HG02588 (cell line): ENCODE results near the gene PNKD.
A peak's percentile ranks its signal among the peaks of the same experiment; 100 is the strongest.

Experiments used
- ATAC-seq: cut with Tn5 transposase; IDR thresholded peaks from one replicate; pipeline ENCODE4 v1.9.1; 2021; ENCODE audit warnings: mild to moderate bottlenecking, moderate library complexity; ENCODE audit not compliant: unreplicated experiment

Gene PNKD

DNA sequence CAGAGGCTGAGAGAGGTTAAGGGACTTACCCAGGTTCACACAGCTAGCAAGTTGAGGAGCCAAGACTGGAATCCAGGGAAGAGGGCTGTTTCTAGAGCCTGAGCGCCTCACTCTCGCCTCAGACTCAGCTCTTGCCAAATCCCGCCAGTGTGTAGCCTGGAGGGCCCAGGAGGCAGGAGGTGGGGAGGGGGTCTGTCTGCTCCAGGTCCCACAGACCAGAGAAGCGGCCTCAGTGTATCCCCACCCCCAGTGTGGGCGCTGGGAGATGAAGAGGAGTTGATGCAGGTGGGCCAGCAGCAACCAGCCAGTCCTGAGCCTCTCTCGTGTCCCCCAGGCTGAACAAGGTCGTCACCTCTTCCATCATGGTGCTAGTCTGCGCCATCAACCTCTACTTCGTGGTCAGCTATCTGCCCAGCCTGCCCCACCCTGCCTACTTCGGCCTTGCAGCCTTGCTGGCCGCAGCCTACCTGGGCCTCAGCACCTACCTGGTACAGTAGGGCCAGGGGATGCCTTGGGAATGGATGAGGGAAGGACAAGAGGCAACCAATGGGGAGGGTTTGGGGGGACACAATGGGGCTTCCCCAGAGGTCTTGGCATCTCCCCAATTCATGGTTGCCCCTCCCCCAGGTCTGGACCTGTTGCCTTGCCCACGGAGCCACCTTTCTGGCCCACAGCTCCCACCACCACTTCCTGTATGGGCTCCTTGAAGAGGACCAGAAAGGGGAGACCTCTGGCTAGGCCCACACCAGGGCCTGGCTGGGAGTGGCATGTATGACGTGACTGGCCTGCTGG is 124.2 kb downstream of the PNKD start:
- no peak for ATAC-seq

DNA sequence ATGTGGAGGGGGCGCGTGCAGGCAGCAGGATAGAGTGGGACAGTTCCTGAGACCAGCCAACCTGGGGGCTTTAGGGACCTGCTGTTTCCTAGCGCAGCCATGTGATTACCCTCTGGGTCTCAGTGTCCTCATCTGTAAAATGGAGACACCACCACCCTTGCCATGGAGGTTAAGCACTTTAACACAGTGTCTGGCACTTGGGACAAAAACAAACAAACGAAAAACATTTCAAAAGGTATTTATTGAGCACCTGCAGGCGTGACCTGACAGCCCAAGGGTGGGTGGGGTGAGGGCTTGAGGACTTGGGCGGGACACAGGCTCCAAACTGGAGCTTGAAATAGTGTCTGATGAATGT is 124.7 kb downstream of the PNKD start:
- no peak for ATAC-seq

DNA sequence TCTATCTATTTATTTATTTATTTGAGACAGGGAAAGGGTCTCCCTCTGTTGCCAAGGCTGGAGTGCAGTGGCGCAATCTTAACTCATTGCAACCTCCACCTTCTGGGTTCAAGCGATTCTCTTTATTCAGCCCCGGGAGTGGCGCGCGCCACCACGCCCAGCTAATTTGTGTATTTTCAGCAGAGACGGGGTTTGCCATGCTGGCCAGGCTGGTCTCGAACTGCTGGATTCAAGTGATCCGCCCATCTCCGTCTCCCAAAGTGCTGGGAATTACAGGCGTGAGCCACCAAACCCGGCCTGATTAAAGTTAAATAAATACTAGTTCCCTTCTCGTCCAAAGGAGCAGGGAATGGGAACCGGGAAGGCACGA is 125.1 kb downstream of the PNKD start:
- ATAC-seq = no peak

DNA sequence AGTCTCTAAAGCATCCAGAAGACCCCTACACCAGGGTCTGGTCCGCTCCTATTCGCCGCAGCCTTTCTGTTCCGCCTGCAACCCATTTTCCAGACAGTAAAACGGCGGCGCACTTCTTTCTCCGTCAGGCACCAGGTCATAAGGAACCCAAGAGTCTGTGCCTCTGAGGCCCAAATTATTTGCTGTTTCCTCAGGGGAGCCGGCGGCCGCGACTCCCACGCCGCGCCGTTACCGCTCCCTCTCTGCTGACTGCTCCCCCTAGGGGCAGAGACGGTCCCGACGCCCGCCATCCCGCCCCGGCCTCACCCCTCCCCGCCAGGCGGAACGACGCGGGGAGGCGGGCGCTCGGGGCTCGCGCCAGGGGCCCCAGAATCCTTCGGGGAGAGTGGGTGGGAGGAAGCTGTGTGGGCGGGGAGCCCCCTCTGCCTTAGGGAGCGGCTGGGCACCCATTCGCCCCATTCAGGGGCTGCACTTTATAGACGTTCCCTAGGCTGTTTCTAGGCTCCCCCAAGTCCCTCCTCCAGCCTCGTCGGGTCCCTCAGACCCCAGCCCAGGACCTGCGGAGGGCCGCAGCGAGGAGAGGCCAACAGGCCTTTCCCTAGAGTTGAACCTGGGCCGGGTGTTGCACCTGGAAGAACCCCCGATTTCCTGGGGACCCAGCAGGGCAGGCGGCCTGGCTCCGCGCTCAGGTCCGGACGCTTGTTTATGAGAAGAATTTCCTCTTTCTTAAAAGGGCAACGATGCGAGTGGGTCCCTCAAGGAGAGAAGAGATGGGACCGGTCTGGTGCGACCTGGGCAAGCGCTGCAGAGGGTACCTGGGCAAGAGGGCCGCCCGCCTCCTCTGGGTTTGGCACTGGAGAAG is 125.7 kb downstream of the PNKD start:
- ATAC-seq = peak; percentile 44
